Chondrocyte (in vitro differentiated cells): ENCODE data around the gene MRPS18A. TPM values are rescaled to one million over a fixed set of nuclear protein-coding genes. Genes with fewer than 3 reads are reported as not detected.

Experiments used
- DNase-seq: peaks from one replicate; pipeline ENCODE4 v3.0.0; 2021; ENCODE audit warnings: mixed read lengths, low spot score
- H3K27ac Mint-ChIP-seq: one replicate; pipeline ENCODE4 v1.8.0; 2021; ENCODE audit warnings: mild to moderate bottlenecking, moderate library complexity, mixed read lengths; ENCODE audit not compliant: unreplicated experiment
- H3K27me3 Mint-ChIP-seq: 2 replicates; pipeline ENCODE4 v1.8.0; 2021; ENCODE audit warnings: low read depth, mixed read lengths
- H3K36me3 Mint-ChIP-seq: 2 replicates; pipeline ENCODE4 v1.8.0; 2021; ENCODE audit warnings: low read depth, mixed read lengths
- H3K4me1 Mint-ChIP-seq: 2 replicates; pipeline ENCODE4 v1.8.0; 2021; ENCODE audit warnings: low read depth, mild to moderate bottlenecking, mixed read lengths
- H3K4me3 Mint-ChIP-seq: one replicate; pipeline ENCODE4 v1.8.0; 2021; ENCODE audit warnings: mild to moderate bottlenecking, moderate library complexity, mixed read lengths; ENCODE audit not compliant: unreplicated experiment
- H3K9me3 Mint-ChIP-seq: 2 replicates; pipeline ENCODE4 v1.8.0; 2021; ENCODE audit warnings: low read depth, mixed read lengths
- CTCF ChIP-seq: fragments of 200-600 bp; sonication (generic); IDR thresholded peaks from 2 replicates; pipeline ENCODE4 v1.5.0; 2021; ENCODE audit warnings: antibody characterized with exemption, mild to moderate bottlenecking, moderate library complexity
- long read RNA-seq: library from polyadenylated mRNA; stranded (forward); transcript quantifications from one replicate; pipeline ENCODE4 v2.0.0, GENCODE V29; 2021
- total RNA-seq: library from RNA; stranded (reverse); gene quantifications from 3 replicates; pipeline ENCODE4 v1.2.1, GENCODE V29; 2021

The MRPS18A gene
- total RNA-seq: 26.3 to 27.4 TPM (median 26.8 TPM) in 3 replicates
- long read RNA-seq, transcript MRPS18A-202 (6 exons, 1,062 nt): major isoform, 33 of 47 reads
- long read RNA-seq, partial matches to known transcripts: 0 of 47 reads
- long read RNA-seq, other reads (novel, unspliced or antisense): 13 of 47 reads

DNA sequence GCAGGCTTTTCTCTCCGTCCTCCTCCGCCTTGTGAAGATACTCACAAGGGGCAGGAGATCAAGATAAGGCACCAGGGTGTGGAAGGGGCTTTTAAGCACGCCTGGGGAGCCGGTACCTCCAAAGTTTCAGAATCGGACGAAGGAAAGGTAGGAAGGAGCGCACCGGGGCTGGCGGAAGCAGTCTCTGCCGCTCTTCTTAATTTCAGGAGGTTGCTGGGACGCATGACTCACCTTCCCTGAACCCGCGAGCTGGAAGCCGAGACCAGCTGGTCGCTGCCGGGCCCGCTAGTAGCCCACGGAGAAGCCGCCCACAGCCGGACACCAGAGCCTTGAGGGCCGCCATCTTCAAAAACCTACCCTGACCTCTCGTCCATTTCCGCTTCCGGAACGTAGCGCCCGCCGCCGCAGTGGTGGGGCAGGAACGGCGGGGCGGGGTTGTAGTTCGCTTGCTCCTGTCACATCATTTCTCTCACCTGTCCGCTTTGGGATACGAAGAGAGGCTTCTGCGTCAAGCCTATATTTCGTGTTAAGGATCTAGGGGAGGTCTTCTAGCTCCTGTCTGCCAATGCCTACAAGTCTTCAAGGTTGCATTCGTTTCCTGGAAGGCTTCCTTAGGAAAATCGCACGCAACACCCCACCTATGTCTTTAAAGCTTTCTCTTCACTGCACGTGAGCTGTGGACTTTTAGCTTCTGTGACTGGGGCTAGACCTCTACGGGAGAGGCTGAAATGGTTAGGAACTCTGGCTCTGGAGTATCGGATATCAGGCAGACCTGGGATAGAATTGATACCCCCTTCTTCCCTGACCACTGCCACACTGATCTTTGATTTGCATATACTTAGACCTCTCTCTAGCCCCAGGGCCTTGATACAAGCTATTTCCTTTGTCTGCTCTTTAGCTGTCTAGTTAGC lies at the start of gene MRPS18A:
Gene MRPS18A (minus strand): TSS at position 355 of the 911 bp plus-strand sequence. CDS start 12 bp downstream, at position 343.
- H3K4me3 Mint-ChIP-seq: peak within 1 kb of the TSS; percentile 94
- H3K9me3 Mint-ChIP-seq: no peaks in the 10 kb centered on the region
- DNase-seq: no peak
- H3K36me3 Mint-ChIP-seq: peaks cover 2% of the 10 kb centered on the region
- H3K27me3 Mint-ChIP-seq: no peaks in the 10 kb centered on the region
- peak within 1 kb of the TSS; percentile 93 for H3K27ac Mint-ChIP-seq
- H3K4me1 Mint-ChIP-seq: peaks cover 20% of the 10 kb centered on the region
- TF ChIP-seq CTCF: no peak

GRCh38 chr6:43736844-43737243 lies 49.3 kb upstream of the MRPS18A start:
- no peak for TF ChIP-seq CTCF
- H3K27me3 Mint-ChIP-seq: peaks cover 3% of the 10 kb centered on the region
- no peak overlapping the region for H3K4me3 Mint-ChIP-seq
- H3K36me3 Mint-ChIP-seq: no peaks in the 10 kb centered on the region
- no peaks in the 10 kb centered on the region for H3K4me1 Mint-ChIP-seq
- no peak overlapping the region for H3K27ac Mint-ChIP-seq
- no peak for DNase-seq
- peaks cover 8% of the 10 kb centered on the region for H3K9me3 Mint-ChIP-seq

- H3K9me3 Mint-ChIP-seq: peaks cover 13% of the 10 kb centered on the region
- H3K36me3 Mint-ChIP-seq: no peaks in the 10 kb centered on the region
- TF ChIP-seq CTCF: no peak
- DNase-seq: no peak
- H3K27me3 Mint-ChIP-seq: peaks cover 3% of the 10 kb centered on the region
- H3K4me3 Mint-ChIP-seq: no peak overlapping the region
- H3K27ac Mint-ChIP-seq: no peak overlapping the region
- H3K4me1 Mint-ChIP-seq: no peaks in the 10 kb centered on the region
These were observed 48.7 kb upstream of the MRPS18A start for GRCh38 chr6:43736211-43736786.

DNA sequence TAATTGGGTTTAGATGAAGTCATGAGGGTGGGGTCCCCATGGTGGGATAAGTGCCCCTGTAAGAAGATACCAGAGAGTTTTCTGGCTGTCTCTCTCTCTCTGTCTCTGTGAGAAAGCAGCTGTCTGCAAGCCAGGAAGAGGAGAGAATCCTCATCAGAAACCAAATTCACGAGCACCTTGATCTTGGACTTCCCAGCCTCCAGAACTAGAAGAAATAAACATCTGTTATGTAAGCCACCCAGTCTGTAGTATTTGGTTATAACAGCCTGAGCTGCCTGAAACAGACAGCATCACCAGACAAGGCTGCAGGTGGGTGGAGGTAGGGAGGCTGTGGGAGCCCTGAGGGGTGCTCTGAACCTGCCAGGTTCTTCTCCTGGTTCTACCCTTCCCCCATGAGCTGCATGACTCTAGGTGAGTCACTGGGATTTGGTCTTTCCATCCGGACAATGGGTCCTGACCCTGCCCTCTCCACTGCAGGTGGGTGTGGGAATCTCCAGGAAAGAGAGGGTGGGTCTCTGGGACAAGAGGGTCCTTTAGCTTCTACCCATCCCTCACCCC lies 48.1 kb upstream of the MRPS18A start:
- no peak for TF ChIP-seq CTCF
- Mint-ChIP-seq H3K27ac (no peak overlapping the region), H3K9me3 (peaks cover 19% of the 10 kb centered on the region), H3K4me1 (no peaks in the 10 kb centered on the region), H3K27me3 (peaks cover 3% of the 10 kb centered on the region), H3K36me3 (no peaks in the 10 kb centered on the region), H3K4me3 (no peak overlapping the region)
- no peak for DNase-seq

DNA sequence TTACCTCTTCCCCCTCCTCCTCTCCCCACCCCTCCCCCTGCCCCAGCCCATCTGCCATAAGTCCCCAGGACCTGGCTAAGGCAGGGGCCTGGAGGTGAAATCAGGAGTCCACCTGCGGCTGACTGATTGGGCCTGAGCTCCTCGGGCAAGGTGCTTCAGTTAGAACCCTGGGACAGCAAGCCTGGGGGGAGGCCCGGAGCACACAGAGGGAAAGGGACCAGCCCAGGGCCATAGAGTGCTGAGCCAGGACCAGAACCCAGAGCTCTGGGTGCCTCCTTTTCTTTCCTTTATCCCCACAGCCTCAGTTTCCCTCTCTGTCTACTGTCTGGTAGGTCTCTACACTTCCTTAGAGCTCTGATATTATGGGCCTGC lies 46.7 kb upstream of the MRPS18A start:
- Mint-ChIP-seq H3K9me3 (peaks cover 23% of the 10 kb centered on the region), H3K27ac (no peak overlapping the region), H3K36me3 (no peaks in the 10 kb centered on the region), H3K4me3 (no peak overlapping the region), H3K4me1 (no peaks in the 10 kb centered on the region), H3K27me3 (peaks cover 3% of the 10 kb centered on the region)
- TF ChIP-seq CTCF: no peak
- DNase-seq: no peak
